Esophagus squamous epithelium (tissue), 5 donors: ENCODE results near the gene EIF1AD. TPM values are rescaled to one million over a fixed set of nuclear protein-coding genes. Genes with fewer than 3 reads are reported as not detected.

Experiments used
- DNase-seq: peaks from one replicate; lab custom pipeline; 2025; lab: John Stamatoyannopoulos, UW
- H3K27ac ChIP-seq, 4 donors: fragments of 200-600 bp; sonication (generic); one replicate each; pipeline ENCODE4 v1.5.1; 2016 to 2019; ENCODE audit warnings: mild to moderate bottlenecking in 1 of 4
- H3K27me3 ChIP-seq, 4 donors: fragments of 200-600 bp; sonication (generic); 1 replicate in 3 of 4; 2 replicates in 1 of 4; pipeline versions ENCODE4 v1.5.1 to v1.6.0; 2017 to 2021; ENCODE audit warnings: antibody characterized with exemption in 1 of 4
- H3K36me3 ChIP-seq, 3 donors: fragments of 200-600 bp; sonication (generic); one replicate each; pipeline ENCODE4 v1.5.1; 2016 to 2019
- H3K4me1 ChIP-seq, 3 donors: fragments of 200-600 bp; sonication (generic); one replicate each; pipeline ENCODE4 v1.5.1; 2017 to 2019
- H3K4me3 ChIP-seq, 4 donors: fragments of 200-600 bp; sonication (generic); 1 replicate in 3 of 4; 2 replicates in 1 of 4; pipeline ENCODE4 v1.5.1; 2016 to 2019; ENCODE audit warnings: mild to moderate bottlenecking in 2 of 4, moderate library complexity in 1 of 4
- H3K9me3 ChIP-seq, 3 donors: fragments of 200-600 bp; sonication (generic); one replicate each; pipeline ENCODE4 v1.5.1; 2016 to 2019
- POLR2A ChIP-seq, 4 donors: fragments of 450-650 bp; IDR thresholded peaks; one replicate each; pipeline ENCODE4 v1.6.1; 2017; ENCODE audit warnings: antibody characterized with exemption in 4 of 4, mild to moderate bottlenecking in 4 of 4, moderate library complexity in 3 of 4
- WGBS, 2 donors: methylation state at CpG; one replicate each; pipeline ENCODE4 v1.1.5; 2018; 5-methylcytosine and 5-hydroxymethylcytosine counted together
- intact Hi-C: fragments of 100-400 bp; cut with DNase I; formaldehyde crosslinking; loops from one replicate; pipeline ENCODE4 v1.15.0; 2022
- total RNA-seq, 4 donors: library from RNA; depleted of rRNA; stranded (reverse); fragments of >200 nt; gene quantifications; one replicate each; pipeline ENCODE4 v1.1.0, GENCODE V29; 2016
- TF ChIP-seq, protein P1 (sequence below), 6 experiments: fragments of 450-650 bp in 4 of 6; fragments of 200-600 bp in 2 of 6; sonication (generic) in 2 of 6; IDR thresholded peaks; one replicate each; pipeline ENCODE4 v1.5.1; 2016 to 2019; ENCODE audit warnings: antibody characterized with exemption in 6 of 6, mild to moderate bottlenecking in 4 of 6, moderate library complexity in 4 of 6
- donor health status: DM: yes; HTN: yes; CAD: no.

The EIF1AD gene
- total RNA-seq, 4 donors from 2014 or later: 24.7 to 43.2 (median 30.0) TPM

DNA sequence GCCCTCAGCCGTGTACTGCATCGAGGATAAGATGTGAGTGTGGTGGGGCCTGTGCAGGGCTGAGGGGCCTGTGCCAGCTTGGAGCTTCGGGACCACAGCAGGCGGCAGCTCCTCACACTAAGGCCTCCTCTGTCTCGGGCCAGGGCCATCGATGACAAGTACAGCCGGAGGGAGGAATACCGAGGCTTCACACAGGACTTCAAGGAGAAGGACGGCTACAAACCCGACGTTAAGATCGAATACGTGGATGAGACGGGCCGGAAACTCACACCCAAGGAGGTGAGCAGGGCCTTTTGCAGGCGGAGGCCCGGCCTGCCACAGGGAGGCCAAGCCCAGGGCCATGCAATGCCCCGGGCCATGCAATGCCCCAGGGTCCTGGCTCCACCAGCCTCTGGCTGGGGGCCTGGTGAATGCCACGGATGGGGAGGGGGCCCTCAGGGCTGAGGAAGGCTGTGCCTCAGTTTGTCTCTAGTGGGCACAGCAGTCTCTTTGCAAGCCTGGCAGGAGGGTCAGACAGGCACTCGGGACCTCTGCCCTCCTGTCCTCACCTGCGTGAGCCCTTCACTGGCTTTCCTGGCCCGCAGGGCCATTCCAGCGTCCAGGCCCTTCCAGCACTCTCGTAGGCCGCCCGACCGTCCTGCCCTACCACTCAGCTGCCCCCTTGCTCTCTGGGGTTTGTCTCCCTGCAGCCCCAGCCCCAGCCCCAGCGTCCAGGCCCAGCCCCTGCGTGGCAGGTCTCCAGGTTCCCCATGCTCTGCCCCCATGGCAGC is 24.2 kb downstream of the EIF1AD start:
- intact Hi-C loops: no loop called here
- Histone ChIP-seq H3K27me3 (no peaks in the 10 kb centered on the region), H3K27ac (no peak overlapping the region), H3K9me3 (no peaks in the 10 kb centered on the region), H3K36me3 (peaks cover 23 to 59% (median 25%) of the 10 kb centered on the region in 3 donors), H3K4me3 (no peak overlapping the region), H3K4me1 (peaks cover 0 to 6% (median 0%) of the 10 kb centered on the region in 3 donors)
- 86 to 96% methylated on average over 8 to 24 of the region's 29 CpGs for WGBS, 2 donors
- DNase-seq: no peak
- TF ChIP-seq, protein P1, sequence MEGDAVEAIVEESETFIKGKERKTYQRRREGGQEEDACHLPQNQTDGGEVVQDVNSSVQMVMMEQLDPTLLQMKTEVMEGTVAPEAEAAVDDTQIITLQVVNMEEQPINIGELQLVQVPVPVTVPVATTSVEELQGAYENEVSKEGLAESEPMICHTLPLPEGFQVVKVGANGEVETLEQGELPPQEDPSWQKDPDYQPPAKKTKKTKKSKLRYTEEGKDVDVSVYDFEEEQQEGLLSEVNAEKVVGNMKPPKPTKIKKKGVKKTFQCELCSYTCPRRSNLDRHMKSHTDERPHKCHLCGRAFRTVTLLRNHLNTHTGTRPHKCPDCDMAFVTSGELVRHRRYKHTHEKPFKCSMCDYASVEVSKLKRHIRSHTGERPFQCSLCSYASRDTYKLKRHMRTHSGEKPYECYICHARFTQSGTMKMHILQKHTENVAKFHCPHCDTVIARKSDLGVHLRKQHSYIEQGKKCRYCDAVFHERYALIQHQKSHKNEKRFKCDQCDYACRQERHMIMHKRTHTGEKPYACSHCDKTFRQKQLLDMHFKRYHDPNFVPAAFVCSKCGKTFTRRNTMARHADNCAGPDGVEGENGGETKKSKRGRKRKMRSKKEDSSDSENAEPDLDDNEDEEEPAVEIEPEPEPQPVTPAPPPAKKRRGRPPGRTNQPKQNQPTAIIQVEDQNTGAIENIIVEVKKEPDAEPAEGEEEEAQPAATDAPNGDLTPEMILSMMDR (IDR thresholded peaks at IDR 0.05): no peak
- TF ChIP-seq POLR2A (IDR thresholded peaks at IDR 0.05): no peak

DNA sequence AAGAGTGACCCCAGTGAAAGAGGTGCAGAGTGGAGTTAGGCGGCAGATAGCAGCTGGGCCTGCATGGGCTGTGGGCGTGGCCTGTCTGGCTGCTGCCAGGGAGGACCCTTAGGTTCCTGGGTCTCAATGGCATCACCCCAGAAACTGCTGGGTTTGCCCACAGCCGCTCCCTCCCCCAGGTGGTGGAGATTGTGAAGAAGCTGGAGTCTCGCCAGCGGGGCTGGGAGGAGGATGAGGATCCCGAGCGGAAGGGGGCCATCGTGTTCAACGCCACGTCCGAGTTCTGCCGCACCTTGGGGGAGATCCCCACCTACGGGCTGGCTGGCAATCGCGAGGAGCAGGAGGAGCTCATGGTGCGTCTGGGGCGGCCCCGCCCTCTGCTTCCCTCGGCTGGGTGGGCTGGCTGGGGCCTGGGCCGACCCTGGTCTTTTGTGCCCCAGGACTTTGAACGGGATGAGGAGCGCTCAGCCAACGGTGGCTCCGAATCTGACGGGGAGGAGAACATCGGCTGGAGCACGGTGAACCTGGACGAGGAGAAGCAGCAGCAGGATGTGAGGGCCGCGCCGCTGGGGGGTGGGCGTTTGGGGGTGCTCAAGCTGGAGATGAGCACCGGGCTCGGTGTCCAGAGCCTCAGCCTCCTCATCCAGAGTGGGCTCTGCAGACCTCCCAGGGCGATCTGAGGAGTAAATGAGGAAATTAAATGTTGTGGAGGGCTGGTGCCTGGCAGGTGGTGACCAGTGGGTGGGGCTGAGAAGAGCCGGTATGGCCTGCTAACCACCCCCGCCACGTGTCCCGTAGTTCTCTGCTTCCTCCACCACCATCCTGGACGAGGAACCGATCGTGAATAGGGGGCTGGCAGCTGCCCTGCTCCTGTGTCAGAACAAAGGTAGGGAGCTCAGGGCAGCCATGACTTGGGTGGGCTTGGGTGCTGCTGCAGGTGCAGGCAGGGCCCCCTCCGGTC is 25.5 kb downstream of the EIF1AD start:
- TF ChIP-seq, protein P1 (IDR thresholded peaks at IDR 0.05): no peak
- no peak for TF ChIP-seq POLR2A (IDR thresholded peaks at IDR 0.05)
- intact Hi-C loops: no loop called here
- H3K36me3 ChIP-seq: peaks cover 23 to 69% (median 25%) of the 10 kb centered on the region in 3 donors
- no peaks in the 10 kb centered on the region for H3K9me3 ChIP-seq
- DNase-seq: no peak
- no peak overlapping the region for H3K27ac ChIP-seq
- H3K27me3 ChIP-seq: no peaks in the 10 kb centered on the region
- peaks cover 0 to 6% (median 0%) of the 10 kb centered on the region in 3 donors for H3K4me1 ChIP-seq
- no peak overlapping the region for H3K4me3 ChIP-seq
- WGBS, 2 donors: 68 to 83% methylated on average over 9 to 29 of the region's 43 CpGs

DNA sequence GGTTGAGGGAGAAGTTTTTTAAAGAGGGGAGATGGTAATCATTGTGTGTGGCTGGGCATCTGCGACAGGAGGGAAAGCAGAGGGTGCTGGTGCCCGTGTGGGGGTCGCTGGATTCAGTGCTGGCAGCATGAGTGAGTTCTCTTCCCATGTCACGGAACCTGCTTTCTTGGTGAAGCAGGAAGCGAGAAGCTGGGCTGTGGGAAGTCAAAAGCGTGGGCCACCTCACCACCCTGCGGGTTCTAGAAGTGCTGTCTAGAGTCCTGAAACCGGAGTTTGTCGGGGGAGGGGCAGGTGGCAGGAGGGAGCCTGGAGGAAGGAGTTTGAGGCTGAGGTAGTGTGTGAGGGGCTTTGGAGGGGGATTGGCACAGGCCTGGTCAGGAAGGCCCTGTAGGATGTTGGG is 26.2 kb downstream of the EIF1AD start:
- H3K27ac ChIP-seq: no peak overlapping the region
- intact Hi-C loops: no loop called here
- no peaks in the 10 kb centered on the region for H3K27me3 ChIP-seq
- no peaks in the 10 kb centered on the region for H3K9me3 ChIP-seq
- TF ChIP-seq, protein P1 (IDR thresholded peaks at IDR 0.05): no peak
- TF ChIP-seq POLR2A (IDR thresholded peaks at IDR 0.05): no peak
- peaks cover 23 to 69% (median 25%) of the 10 kb centered on the region in 3 donors for H3K36me3 ChIP-seq
- peaks cover 0 to 6% (median 0%) of the 10 kb centered on the region in 3 donors for H3K4me1 ChIP-seq
- no peak for DNase-seq
- 88 to 91% methylated on average over 7 to 9 of the region's 9 CpGs for WGBS, 2 donors
- H3K4me3 ChIP-seq: no peak overlapping the region

DNA sequence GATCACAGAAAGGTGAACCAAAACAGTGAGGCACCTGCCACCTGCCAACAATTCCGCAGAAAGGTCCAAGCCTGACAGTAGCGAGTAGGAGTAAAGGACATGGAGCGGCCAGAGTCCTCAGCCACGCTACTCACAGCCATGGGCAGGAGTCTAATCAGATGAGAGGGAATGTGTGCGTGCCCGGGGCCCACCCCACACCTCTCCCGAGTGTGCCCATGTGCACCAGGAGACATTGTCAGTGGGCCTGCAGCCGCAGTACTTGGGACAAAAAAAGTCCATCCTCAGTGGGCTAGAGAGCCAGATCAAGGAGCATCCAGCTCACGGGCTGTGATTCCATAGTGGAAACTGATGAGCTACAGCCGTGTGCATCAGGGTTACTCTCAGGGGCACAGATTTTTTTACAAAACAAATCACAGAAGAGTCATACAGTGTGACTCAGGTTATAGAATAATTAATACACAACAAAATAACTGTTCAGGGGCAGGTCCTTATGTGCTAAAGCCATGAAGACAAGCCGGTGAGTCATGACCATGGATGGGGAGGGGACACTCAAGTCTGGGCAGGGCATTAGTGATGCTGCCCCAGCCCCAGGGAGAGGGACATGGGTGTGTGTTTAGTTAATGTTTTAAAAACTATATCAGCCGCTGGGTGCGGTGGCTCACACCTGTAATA is 28.4 kb downstream of the EIF1AD start:
- TF ChIP-seq, protein P1 (IDR thresholded peaks at IDR 0.05): no peak
- TF ChIP-seq POLR2A (IDR thresholded peaks at IDR 0.05): no peak
- H3K27ac ChIP-seq: no peak overlapping the region
- H3K4me3 ChIP-seq: no peak overlapping the region
- peaks cover 22 to 74% (median 27%) of the 10 kb centered on the region in 3 donors for H3K36me3 ChIP-seq
- H3K4me1 ChIP-seq: peaks cover 0 to 21% (median 0%) of the 10 kb centered on the region in 3 donors
- intact Hi-C loops: no loop called here
- DNase-seq: no peak
- WGBS, 2 donors: 62 to 72% methylated on average over 11 to 13 of the region's 13 CpGs
- no peaks in the 10 kb centered on the region for H3K27me3 ChIP-seq
- no peaks in the 10 kb centered on the region for H3K9me3 ChIP-seq
